ENCODE results near the gene MMRN1. TPM values are rescaled to one million over a fixed set of nuclear protein-coding genes. Genes with fewer than 3 reads are reported as not detected.

MMRN1 gene
- polyA plus RNA-seq, 1 experiment, result not detected

DNA sequence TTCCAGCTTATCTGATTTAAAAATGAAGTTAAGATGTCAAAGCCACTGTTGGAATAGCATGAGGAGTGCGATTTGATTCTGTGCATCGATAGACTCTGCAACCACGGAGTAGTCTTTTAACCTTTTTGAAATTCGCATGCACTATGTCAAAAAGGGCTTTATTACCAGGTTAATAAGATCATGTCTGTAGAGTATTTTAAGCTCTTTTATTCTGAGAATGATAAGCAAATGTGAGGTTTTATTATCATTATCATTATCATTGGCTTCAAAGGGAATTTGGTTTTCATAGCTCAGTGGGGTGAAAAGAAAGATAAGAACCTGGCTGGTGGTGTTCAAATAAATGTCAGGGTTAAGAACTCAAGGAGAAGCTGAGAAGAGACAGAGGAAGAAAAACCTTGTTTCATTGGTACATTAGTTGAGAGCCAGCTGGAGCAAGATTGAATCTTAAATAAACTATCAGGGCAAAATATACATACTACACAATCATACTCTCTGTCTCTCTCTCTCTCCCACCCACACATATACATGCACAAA is 102.6 kb downstream of the MMRN1 start:
- no peaks in the 10 kb centered on the region for H3K27me3 ChIP-seq (ENCODE audit: control insufficient read depth, insufficient read depth, low read length)
- H3K4me3 ChIP-seq (ENCODE audit: low read depth, low read length), result no peak overlapping the region
- ChIA-PET POLR2A (no interaction called here), CTCF (no interaction called here)
- no peak for TF ChIP-seq CTCF (IDR thresholded peaks at IDR 0.05; ENCODE audit: low read depth, low read length)
- H3K9me3 ChIP-seq (ENCODE audit: control insufficient read depth, insufficient read depth, low read length), result no peaks in the 10 kb centered on the region
- no peak overlapping the region for H3K27ac ChIP-seq (ENCODE audit: low read depth, low read length)
- DNase-seq (ENCODE audit: low read depth, low spot score), result no peak

GRCh38 chr4:89998469-89999011 is 103.9 kb downstream of the MMRN1 start:
- no peak overlapping the region for H3K4me3 ChIP-seq (ENCODE audit: low read depth, low read length)
- POLR2A ChIA-PET, result no interaction called here
- no peak for DNase-seq (ENCODE audit: low read depth, low spot score)
- H3K9me3 ChIP-seq (ENCODE audit: control insufficient read depth, insufficient read depth, low read length), result no peaks in the 10 kb centered on the region
- CTCF ChIA-PET, result no interaction called here
- H3K27ac ChIP-seq (ENCODE audit: low read depth, low read length), result no peak overlapping the region
- no peaks in the 10 kb centered on the region for H3K27me3 ChIP-seq (ENCODE audit: control insufficient read depth, insufficient read depth, low read length)
- TF ChIP-seq CTCF (IDR thresholded peaks at IDR 0.05; ENCODE audit: low read depth, low read length), result no peak

- no peaks in the 10 kb centered on the region for H3K9me3 ChIP-seq (ENCODE audit: control insufficient read depth, insufficient read depth, low read length)
- ChIA-PET CTCF (no interaction called here), POLR2A (no interaction called here)
- H3K27me3 ChIP-seq (ENCODE audit: control insufficient read depth, insufficient read depth, low read length), result no peaks in the 10 kb centered on the region
- no peak overlapping the region for H3K27ac ChIP-seq (ENCODE audit: low read depth, low read length)
- TF ChIP-seq CTCF (IDR thresholded peaks at IDR 0.05; ENCODE audit: low read depth, low read length), result no peak
- no peak overlapping the region for H3K4me3 ChIP-seq (ENCODE audit: low read depth, low read length)
- no peak for DNase-seq (ENCODE audit: low read depth, low spot score)
Observed at GRCh38 chr4:90001023-90001422, 106.4 kb downstream of the MMRN1 start.

DNA sequence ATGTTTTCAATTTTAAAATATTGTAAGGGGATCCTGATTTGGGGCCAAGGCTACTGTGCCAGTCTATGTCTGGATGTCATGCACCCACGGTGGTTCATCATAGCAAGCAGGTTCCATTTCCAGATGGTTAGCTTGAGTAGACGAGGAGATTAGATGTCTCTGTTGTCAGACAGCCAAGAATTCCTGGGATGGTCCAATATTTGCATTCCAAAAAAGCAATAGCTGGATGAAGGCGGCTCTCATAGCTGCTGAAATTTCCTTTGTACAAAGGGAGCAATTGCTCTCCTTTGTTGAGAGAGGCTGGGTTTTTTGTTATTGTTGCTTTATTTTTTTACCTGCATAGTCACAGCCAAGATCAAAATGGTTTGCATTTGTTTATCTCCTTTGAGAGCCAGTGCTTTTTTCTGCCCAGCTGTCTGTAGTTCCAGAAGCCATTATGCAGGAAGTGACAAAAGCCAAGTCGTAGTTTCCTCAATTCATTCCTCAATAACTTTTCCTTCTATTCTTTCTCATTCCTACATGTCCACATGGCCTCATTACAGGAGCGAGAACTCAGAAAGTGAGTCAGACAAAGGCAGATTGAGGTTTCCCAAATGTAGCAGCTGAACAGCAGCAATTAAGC is 107.9 kb downstream of the MMRN1 start:
- POLR2A ChIA-PET, result no interaction called here
- Histone ChIP-seq H3K27me3 (ENCODE audit: control insufficient read depth, insufficient read depth, low read length) (no peaks in the 10 kb centered on the region), H3K4me3 (ENCODE audit: low read depth, low read length) (no peak overlapping the region), H3K9me3 (ENCODE audit: control insufficient read depth, insufficient read depth, low read length) (no peaks in the 10 kb centered on the region), H3K27ac (ENCODE audit: low read depth, low read length) (no peak overlapping the region)
- no peak for TF ChIP-seq CTCF (IDR thresholded peaks at IDR 0.05; ENCODE audit: low read depth, low read length)
- DNase-seq (ENCODE audit: low read depth, low spot score), result no peak
- CTCF ChIA-PET, result no interaction called here

Other genes starting within 250 kb of the MMRN1 start
- 2.5 and 2.9 TPM in 2 replicates for gene SNCA, start 57.7 kb upstream of the MMRN1 start, polyA plus RNA-seq (2011; rRNA removed)
- gene CCSER1, start 232.5 kb downstream of the MMRN1 start, polyA plus RNA-seq (2011; rRNA removed), result not detected in 2 replicates

All from AG04450 (cell line).